Measurements from ENCODE around the gene FAM217B. TPM values are rescaled to one million over a fixed set of nuclear protein-coding genes. Genes with fewer than 3 reads are reported as not detected.
"Not testable (repeated sequence)": the region's sequence is repeated elsewhere in the genome, so short reads cannot be mapped to it uniquely, and the experiment has no call there.

The FAM217B gene
- total RNA-seq, 1 experiment from 2014 or later: 8.1 TPM

- Histone ChIP-seq H3K4me2 (ENCODE audit: low read length) (no peak overlapping the region), H3K36me3 (ENCODE audit: control insufficient read depth in 1 of 2, insufficient read depth in 2 of 2, low read length in 2 of 2) (no peaks in the 10 kb centered on the region), H3K27me3 (ENCODE audit: insufficient read depth, low read length) (peaks cover 8% of the 10 kb centered on the region), H3K9me3 (ENCODE audit: control insufficient read depth in 1 of 2, insufficient read depth in 1 of 2, low read depth in 1 of 2, low read length in 2 of 2) (no peaks in the 10 kb centered on the region), H4K20me1 (ENCODE audit: insufficient read depth) (no peaks in the 10 kb centered on the region), H3K27ac (ENCODE audit: low read depth, low read length) (no peak overlapping the region), H2AFZ (ENCODE audit: low read depth, low read length, poor library complexity, severe bottlenecking) (no peak overlapping the region), H3K4me1 (ENCODE audit: control insufficient read depth in 1 of 2, insufficient read depth in 2 of 2, low read length in 2 of 2) (no peaks in the 10 kb centered on the region), H3K9ac (ENCODE audit: low read length) (no peak overlapping the region), H3K4me3 (replicated peaks in 1 of 2; ENCODE audit: low read depth in 1 of 2, low read length in 2 of 2) (no peak overlapping the region), H3K79me2 (ENCODE audit: insufficient read depth, low read length) (no peaks in the 10 kb centered on the region), H3K9me2 (ENCODE audit: insufficient read depth) (no peaks in the 10 kb centered on the region)
- intact Hi-C loops (cut with micrococcal nuclease): no loop called here
- ATAC-seq (peak; percentile 98), DNase-seq (ENCODE audit: low read depth, low spot score) (peak; percentile 12)
- RAD21 ChIA-PET (ENCODE audit: low non-redundant PET in 1 of 2, low total read pairs in 2 of 2, uncharacterized antibody in 2 of 2, unreplicated experiment in 2 of 2): no interaction called here
- no peak for TF ChIP-seq SIN3A (IDR thresholded peaks at IDR 0.05; ENCODE audit: low read depth)
- peak; percentile 41 for TF ChIP-seq RAD21 (IDR thresholded peaks at IDR 0.05; ENCODE audit: low read depth)
- TF ChIP-seq CTCF (IDR thresholded peaks at IDR 0.05 in 2 of 3, conservative IDR thresholded peaks at IDR 0.05 in 1 of 3; ENCODE audit: borderline replicate concordance in 1 of 3, insufficient read depth in 1 of 3, low read depth in 2 of 3, low read length in 2 of 3): peak; percentile 10 to 48 (median 42); a peak in 4 of 6 replicates
- CTCF ChIA-PET: interaction anchor here (0.7 to 2.2 kb wide), 8 partner anchors 8 to 256 kb away, joined by 3 to 9 read pairs (median 4); partner anchors contain the start of genes FAM217B, PPP1R3D and SYCP2
- BruUV-seq (replicated peaks): no TSS peak
- POLR2A ChIA-PET: no interaction called here
Measured at GRCh38 chr20:59955131-59955796, 15.1 kb downstream of the FAM217B start.

- BruUV-seq (replicated peaks); H3K9me2 ChIP-seq (ENCODE audit: insufficient read depth); POLR2A ChIA-PET; H3K9ac ChIP-seq (ENCODE audit: low read length); H3K27ac ChIP-seq (ENCODE audit: low read depth, low read length); H3K36me3 ChIP-seq (ENCODE audit: control insufficient read depth in 1 of 2, insufficient read depth in 2 of 2, low read length in 2 of 2); ATAC-seq; H3K4me1 ChIP-seq (ENCODE audit: control insufficient read depth in 1 of 2, insufficient read depth in 2 of 2, low read length in 2 of 2); RAD21 ChIA-PET (ENCODE audit: low non-redundant PET in 1 of 2, low total read pairs in 2 of 2, uncharacterized antibody in 2 of 2, unreplicated experiment in 2 of 2); H3K4me2 ChIP-seq (ENCODE audit: low read length); H4K20me1 ChIP-seq (ENCODE audit: insufficient read depth); intact Hi-C loops (cut with micrococcal nuclease); H3K79me2 ChIP-seq (ENCODE audit: insufficient read depth, low read length); DNase-seq (ENCODE audit: low read depth, low spot score); H3K4me3 ChIP-seq (replicated peaks in 1 of 2; ENCODE audit: low read depth in 1 of 2, low read length in 2 of 2); H3K9me3 ChIP-seq (ENCODE audit: control insufficient read depth in 1 of 2, insufficient read depth in 1 of 2, low read depth in 1 of 2, low read length in 2 of 2); H2AFZ ChIP-seq (ENCODE audit: low read depth, low read length, poor library complexity, severe bottlenecking): not testable (repeated sequence)
- peaks cover 22% of the 10 kb centered on the region for H3K27me3 ChIP-seq (ENCODE audit: insufficient read depth, low read length)
- CTCF ChIA-PET: interaction anchor here (1.8 kb wide), 1 partner anchor 17 kb away, joined by 4 read pairs; the partner anchor contains the start of genes FAM217B and PPP1R3D
Measured at GRCh38 chr20:59957568-59957967, 17.4 kb downstream of the FAM217B start.

Measured in HCT116 (cell line).